ENCODE data around the gene LRRC8D.

The LRRC8D gene

DNA sequence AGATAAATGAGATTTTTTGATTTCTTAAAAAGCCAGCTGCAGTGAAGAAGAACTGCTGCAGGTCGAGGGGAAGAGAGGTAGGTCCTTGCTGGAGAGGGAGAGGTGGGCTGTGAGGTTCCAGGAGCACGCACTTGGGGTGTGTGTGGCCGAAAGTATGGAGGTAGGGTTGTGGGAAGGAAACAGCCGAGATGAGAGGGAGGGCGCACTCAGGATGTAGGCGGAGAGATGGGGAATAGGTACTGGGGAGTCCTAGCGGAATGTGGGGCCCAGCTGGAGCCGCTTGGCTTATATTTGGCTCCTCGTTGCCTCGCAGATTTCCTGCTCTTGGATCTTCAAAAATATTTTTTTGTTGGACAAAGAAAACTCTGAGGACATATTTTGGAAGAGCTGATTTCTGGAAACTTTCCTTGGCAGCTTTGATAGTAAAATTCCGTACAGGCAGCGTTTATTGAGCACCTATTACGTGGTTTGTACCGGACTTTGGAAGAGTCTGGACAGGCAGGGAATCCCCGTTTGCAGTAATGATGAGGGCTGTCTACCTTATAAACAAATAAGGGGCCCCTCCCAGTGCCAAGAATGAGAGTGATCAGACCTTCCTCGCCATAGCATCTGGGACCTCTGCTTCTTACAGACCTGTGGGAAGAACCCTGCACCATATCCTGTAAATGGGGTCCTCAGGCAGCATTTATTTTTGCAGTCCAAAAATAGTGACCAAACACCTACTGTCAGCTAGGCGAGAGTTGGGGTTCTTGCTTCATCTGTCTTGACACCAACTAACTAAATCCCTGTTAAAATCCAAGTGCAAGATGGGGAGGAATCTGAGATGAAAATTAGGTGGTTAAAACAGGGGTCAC lies 1.5 kb downstream of the LRRC8D start:
- Histone ChIP-seq H3K27ac (ENCODE audit: low read depth, low read length) (peak overlapping the region; percentile 89), H3K4me1 (ENCODE audit: control insufficient read depth, insufficient read depth, low read length) (peaks cover 25% of the 10 kb centered on the region)

DNA sequence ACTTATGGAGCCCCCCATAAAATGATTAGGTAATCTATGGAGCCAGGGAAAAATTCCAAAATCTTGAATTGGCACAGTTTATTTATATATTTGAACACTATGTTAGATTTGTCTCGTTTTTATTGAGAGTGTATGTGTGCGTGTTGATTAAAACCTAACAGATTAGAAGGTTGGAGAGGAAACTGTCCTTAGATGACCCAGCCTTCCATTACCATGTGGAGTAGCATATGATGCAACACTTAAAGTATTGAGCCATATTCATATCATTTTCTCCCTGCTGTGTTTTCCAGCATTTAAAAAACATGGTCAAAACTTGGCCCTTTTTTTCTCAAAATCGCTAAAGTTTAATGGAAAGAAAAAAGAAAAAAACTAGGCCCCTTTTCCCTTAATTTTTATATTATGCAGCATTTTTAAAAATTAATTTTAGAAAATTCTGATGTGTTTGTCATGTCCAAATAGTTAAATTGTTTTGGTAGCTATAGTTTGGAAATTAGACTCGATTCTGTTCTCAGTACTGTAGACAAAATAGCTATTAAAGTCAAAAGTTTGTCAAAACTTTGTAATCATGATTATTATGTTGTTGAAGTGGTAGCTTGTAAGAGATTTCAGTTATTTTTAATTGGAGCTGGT lies 2.3 kb downstream of the LRRC8D start:
- Histone ChIP-seq H3K9ac (ENCODE audit: low read depth, low read length) (0 out of 2 replicates have a peak overlapping the region, but pooled peaks have one; percentile 91), H3K27ac (ENCODE audit: low read depth, low read length) (peak overlapping the region; percentile 6), H3K4me1 (ENCODE audit: control insufficient read depth, insufficient read depth, low read length) (peaks cover 25% of the 10 kb centered on the region)

More for the DNA sequence above, 1.5 kb downstream of the LRRC8D start:
- H3K9ac ChIP-seq (ENCODE audit: low read depth, low read length), result peak overlapping the region; percentile 91
- peaks cover 9% of the 10 kb centered on the region; the same call in 1 of the 2 replicates for H3K27me3 ChIP-seq (ENCODE audit: control insufficient read depth, insufficient read depth, low read length)
- peak overlapping the region; percentile 95 for H3K4me3 ChIP-seq (ENCODE audit: low read depth, low read length)
- H3K9me3 ChIP-seq (ENCODE audit: control insufficient read depth, insufficient read depth, low read length), result no peaks in the 10 kb centered on the region
- peaks cover 16% of the 10 kb centered on the region for H3K36me3 ChIP-seq (ENCODE audit: control insufficient read depth, insufficient read depth, low read length)

DNA sequence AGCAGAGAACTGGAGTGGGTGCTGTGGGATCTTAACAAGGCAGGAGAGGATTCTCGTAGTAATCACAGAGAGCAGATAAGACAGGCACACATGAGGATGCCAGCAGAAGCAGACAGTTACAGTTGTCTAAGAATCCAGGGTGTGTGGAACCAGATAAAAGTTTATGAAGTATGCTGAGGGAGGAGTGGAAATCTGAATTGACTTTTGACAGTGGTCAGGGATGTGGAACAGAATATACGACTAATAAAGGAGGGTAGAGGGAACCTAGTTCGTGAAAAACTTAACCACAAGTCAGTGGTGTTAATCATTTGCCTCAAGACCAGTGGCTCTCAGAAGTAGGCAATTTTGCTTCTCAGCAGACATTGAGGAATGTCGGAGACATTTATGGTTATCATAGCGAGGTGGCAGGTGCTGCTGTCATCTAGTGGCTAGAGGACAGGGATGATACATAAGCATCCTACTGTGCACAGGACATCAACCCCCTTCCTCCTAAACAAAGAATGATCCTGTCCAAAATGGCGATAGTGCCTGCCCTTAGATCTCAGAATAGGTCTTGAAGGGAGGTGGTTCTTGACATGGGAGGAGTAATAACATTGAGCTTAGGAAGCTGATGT lies 3.0 kb downstream of the LRRC8D start:
- Histone ChIP-seq H3K36me3 (ENCODE audit: control insufficient read depth, insufficient read depth, low read length) (peaks cover 21% of the 10 kb centered on the region), H3K27ac (ENCODE audit: low read depth, low read length) (no peak overlapping the region), H3K9ac (ENCODE audit: low read depth, low read length) (no peak overlapping the region), H3K4me1 (ENCODE audit: control insufficient read depth, insufficient read depth, low read length) (peaks cover 25% of the 10 kb centered on the region), H3K9me3 (ENCODE audit: control insufficient read depth, insufficient read depth, low read length) (no peaks in the 10 kb centered on the region), H3K27me3 (ENCODE audit: control insufficient read depth, insufficient read depth, low read length) (peaks cover 9% of the 10 kb centered on the region; the same call in 1 of the 2 replicates), H3K4me3 (ENCODE audit: low read depth, low read length) (peak overlapping the region; percentile 24; the same call in 1 of the 2 replicates)

More for the DNA sequence above, 2.3 kb downstream of the LRRC8D start:
- H3K9me3 ChIP-seq (ENCODE audit: control insufficient read depth, insufficient read depth, low read length), result no peaks in the 10 kb centered on the region
- peak overlapping the region; percentile 95 for H3K4me3 ChIP-seq (ENCODE audit: low read depth, low read length)
- peaks cover 21% of the 10 kb centered on the region for H3K36me3 ChIP-seq (ENCODE audit: control insufficient read depth, insufficient read depth, low read length)
- H3K27me3 ChIP-seq (ENCODE audit: control insufficient read depth, insufficient read depth, low read length), result peaks cover 9% of the 10 kb centered on the region; the same call in 1 of the 2 replicates

DNA sequence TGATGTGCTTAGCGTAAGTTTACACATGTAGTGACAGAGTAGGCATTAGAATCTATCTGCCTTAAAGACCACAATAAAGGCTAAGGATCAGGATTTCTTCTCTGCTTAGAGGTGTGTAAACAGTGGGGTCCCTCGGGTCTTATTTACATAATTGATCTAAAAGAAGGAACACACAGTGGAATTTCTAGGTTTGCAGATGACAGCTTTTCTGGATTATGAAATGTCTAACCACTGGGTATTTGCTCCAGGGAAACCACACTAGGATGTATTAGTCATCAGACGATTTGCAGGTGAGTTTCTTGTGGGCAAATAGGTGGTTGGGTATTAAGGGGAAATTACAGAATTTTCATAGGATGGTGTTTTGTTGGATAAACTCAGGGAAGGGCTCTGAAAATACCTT lies 5.8 kb downstream of the LRRC8D start:
- no peak overlapping the region for H3K4me3 ChIP-seq (ENCODE audit: low read depth, low read length)
- H3K36me3 ChIP-seq (ENCODE audit: control insufficient read depth, insufficient read depth, low read length), result peaks cover 21% of the 10 kb centered on the region
- H3K9ac ChIP-seq (ENCODE audit: low read depth, low read length), result no peak overlapping the region
- no peaks in the 10 kb centered on the region for H3K9me3 ChIP-seq (ENCODE audit: control insufficient read depth, insufficient read depth, low read length)
- no peak overlapping the region for H3K27ac ChIP-seq (ENCODE audit: low read depth, low read length)
- peaks cover 23% of the 10 kb centered on the region for H3K4me1 ChIP-seq (ENCODE audit: control insufficient read depth, insufficient read depth, low read length)
- H3K27me3 ChIP-seq (ENCODE audit: control insufficient read depth, insufficient read depth, low read length), result no peaks in the 10 kb centered on the region

DNA sequence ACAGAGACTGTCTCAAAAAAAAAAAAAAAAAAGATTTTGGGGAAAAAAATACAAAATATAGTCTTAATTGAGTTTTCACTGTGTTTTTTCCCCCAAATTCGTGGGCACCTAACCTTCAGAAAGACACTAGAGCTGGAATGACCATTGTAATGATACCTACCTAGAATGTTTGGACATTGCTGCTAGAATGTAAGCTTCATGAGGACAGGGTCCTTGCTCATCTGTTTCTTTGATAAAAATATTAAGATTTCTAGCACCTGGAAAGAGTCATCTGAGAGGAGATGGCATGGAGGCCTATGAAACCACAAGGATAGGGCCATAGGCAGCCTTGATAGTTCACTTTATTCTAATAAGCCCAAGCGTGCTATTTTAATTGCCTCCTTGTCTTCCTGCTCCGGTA lies 6.5 kb downstream of the LRRC8D start:
- Histone ChIP-seq H3K36me3 (ENCODE audit: control insufficient read depth, insufficient read depth, low read length) (peaks cover 21% of the 10 kb centered on the region), H3K4me3 (ENCODE audit: low read depth, low read length) (no peak overlapping the region), H3K27ac (ENCODE audit: low read depth, low read length) (no peak overlapping the region), H3K27me3 (ENCODE audit: control insufficient read depth, insufficient read depth, low read length) (no peaks in the 10 kb centered on the region), H3K9ac (ENCODE audit: low read depth, low read length) (no peak overlapping the region), H3K4me1 (ENCODE audit: control insufficient read depth, insufficient read depth, low read length) (peaks cover 28% of the 10 kb centered on the region), H3K9me3 (ENCODE audit: control insufficient read depth, insufficient read depth, low read length) (no peaks in the 10 kb centered on the region)

DNA sequence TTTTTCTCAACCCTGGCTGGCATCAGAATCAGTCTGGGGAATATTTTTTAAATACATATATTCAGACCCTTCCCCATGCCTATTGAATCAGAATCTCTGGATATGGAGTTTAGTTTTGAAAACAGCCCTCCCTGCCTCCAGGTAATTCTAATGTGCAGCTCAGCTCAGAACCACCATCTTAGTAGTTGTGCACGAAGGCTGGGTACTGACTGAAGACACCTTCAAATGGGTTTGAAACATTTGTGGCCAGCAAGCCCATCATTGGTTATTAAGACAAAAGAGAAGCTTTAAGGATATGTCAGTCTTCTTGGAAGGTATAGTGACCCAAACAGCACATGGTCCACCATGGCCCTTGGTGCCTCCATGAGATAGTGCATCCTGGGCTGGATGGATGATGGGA lies 7.1 kb downstream of the LRRC8D start:
- Histone ChIP-seq H3K27me3 (ENCODE audit: control insufficient read depth, insufficient read depth, low read length) (no peaks in the 10 kb centered on the region), H3K9ac (ENCODE audit: low read depth, low read length) (no peak overlapping the region), H3K9me3 (ENCODE audit: control insufficient read depth, insufficient read depth, low read length) (no peaks in the 10 kb centered on the region), H3K4me3 (ENCODE audit: low read depth, low read length) (no peak overlapping the region), H3K36me3 (ENCODE audit: control insufficient read depth, insufficient read depth, low read length) (peaks cover 21% of the 10 kb centered on the region), H3K4me1 (ENCODE audit: control insufficient read depth, insufficient read depth, low read length) (peaks cover 28% of the 10 kb centered on the region), H3K27ac (ENCODE audit: low read depth, low read length) (no peak overlapping the region)

DNA sequence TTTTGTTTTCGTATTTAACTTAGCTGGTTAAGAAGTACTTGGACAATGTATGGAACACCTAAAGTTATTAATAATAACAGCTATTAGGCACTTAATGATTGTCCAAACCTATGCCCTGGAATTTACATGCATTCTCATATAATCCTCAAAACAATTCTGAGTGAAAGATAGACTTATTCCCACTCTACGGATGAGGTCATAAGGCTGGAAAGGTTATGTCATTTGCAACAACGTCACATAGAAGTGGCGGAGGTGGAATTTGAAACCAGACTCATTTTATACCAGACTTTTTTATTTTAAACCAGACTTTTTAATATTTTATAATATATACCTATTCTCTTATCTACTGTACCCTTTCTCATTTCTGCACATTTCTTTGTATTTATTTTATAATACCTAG lies 8.4 kb downstream of the LRRC8D start:
- H3K9ac ChIP-seq (ENCODE audit: low read depth, low read length), result no peak overlapping the region

DNA sequence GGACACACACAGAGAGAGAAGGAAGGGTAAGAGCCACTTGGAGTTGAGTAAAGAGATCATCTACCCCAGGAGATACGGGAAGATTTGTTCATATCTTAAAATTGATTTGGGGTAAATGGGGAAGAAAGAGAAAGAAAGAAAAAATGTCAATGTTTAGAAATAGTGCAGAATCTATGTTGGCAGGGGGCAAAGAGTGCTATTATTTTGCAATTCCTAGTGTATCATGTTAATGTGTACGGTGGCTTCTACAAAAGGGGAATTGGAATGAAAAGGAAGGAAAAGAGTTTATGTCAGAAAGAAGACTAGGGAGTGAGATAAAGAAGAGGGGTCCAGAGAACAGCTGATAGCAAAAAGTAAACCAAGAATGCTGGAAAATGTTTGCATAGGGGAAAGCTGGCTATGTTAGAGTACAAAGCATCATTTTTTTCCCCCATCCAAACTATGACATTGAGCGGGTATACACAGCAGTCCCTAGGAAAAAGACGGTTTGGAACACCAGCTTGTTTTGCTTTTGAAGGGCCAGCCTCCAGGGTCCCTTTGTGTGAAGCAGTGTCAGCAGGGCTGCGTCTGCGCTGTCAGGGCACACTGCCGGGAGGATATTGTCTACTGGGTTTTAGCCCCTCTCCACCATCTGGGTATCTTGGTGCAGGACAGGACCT lies 10.8 kb downstream of the LRRC8D start:
- no peak overlapping the region for H3K9ac ChIP-seq (ENCODE audit: low read depth, low read length)
- H3K9me3 ChIP-seq (ENCODE audit: control insufficient read depth, insufficient read depth, low read length), result no peaks in the 10 kb centered on the region
- H3K27ac ChIP-seq (ENCODE audit: low read depth, low read length), result peak overlapping the region; percentile 6
- no peaks in the 10 kb centered on the region for H3K27me3 ChIP-seq (ENCODE audit: control insufficient read depth, insufficient read depth, low read length)
- peaks cover 11% of the 10 kb centered on the region; the same call in 1 of the 2 replicates for H3K36me3 ChIP-seq (ENCODE audit: control insufficient read depth, insufficient read depth, low read length)
- no peak overlapping the region for H3K4me3 ChIP-seq (ENCODE audit: low read depth, low read length)
- H3K4me1 ChIP-seq (ENCODE audit: control insufficient read depth, insufficient read depth, low read length), result peaks cover 35% of the 10 kb centered on the region

More for the DNA sequence above, 8.4 kb downstream of the LRRC8D start:
- no peak overlapping the region for H3K27ac ChIP-seq (ENCODE audit: low read depth, low read length)
- H3K36me3 ChIP-seq (ENCODE audit: control insufficient read depth, insufficient read depth, low read length), result peaks cover 24% of the 10 kb centered on the region
- H3K27me3 ChIP-seq (ENCODE audit: control insufficient read depth, insufficient read depth, low read length), result no peaks in the 10 kb centered on the region
- H3K4me3 ChIP-seq (ENCODE audit: low read depth, low read length), result no peak overlapping the region
- H3K4me1 ChIP-seq (ENCODE audit: control insufficient read depth, insufficient read depth, low read length), result peaks cover 30% of the 10 kb centered on the region
- H3K9me3 ChIP-seq (ENCODE audit: control insufficient read depth, insufficient read depth, low read length), result no peaks in the 10 kb centered on the region

DNA sequence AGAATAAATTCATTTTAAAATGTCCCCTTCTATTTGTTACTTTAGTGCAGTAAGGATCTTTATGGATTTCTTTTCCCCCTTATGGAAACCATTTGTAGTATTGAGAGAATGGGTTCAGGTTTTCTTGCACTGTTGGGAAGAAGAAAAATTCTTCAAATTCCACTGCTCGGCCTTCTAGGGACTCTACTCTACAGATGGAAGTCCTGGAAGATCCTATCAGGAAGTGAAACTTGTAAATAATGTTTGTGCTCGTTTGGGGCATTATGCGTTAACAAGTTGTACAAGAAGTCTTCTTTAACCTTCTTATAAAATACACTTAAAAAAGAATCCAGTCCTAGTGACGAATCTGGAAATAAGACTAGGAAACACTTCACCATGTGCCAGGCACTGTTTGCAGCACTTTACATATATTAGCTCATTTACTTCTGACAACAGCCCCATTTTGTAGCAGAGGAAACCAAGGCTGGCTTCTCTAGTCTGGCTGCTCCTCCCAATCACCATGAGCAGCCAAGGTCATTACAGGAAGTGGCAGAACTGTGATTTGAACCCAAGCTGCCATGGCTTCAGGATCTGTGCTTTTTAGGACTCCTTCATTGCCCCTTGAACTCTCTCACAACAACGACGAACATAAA lies 11.8 kb downstream of the LRRC8D start:
- H3K9me3 ChIP-seq (ENCODE audit: control insufficient read depth, insufficient read depth, low read length), result no peaks in the 10 kb centered on the region
- no peaks in the 10 kb centered on the region for H3K27me3 ChIP-seq (ENCODE audit: control insufficient read depth, insufficient read depth, low read length)
- H3K27ac ChIP-seq (ENCODE audit: low read depth, low read length), result peak overlapping the region; percentile 31
- 0 out of 2 replicates have a peak, but pooled peaks cover 8% of the 10 kb centered on the region for H3K36me3 ChIP-seq (ENCODE audit: control insufficient read depth, insufficient read depth, low read length)
- H3K4me3 ChIP-seq (ENCODE audit: low read depth, low read length), result no peak overlapping the region; the same call in 1 of the 2 replicates
- no peak overlapping the region for H3K9ac ChIP-seq (ENCODE audit: low read depth, low read length)
- H3K4me1 ChIP-seq (ENCODE audit: control insufficient read depth, insufficient read depth, low read length), result peaks cover 45% of the 10 kb centered on the region

All from HUES48 (cell line).